Measurements from ENCODE around the gene NUP214.

The NUP214 gene

DNA sequence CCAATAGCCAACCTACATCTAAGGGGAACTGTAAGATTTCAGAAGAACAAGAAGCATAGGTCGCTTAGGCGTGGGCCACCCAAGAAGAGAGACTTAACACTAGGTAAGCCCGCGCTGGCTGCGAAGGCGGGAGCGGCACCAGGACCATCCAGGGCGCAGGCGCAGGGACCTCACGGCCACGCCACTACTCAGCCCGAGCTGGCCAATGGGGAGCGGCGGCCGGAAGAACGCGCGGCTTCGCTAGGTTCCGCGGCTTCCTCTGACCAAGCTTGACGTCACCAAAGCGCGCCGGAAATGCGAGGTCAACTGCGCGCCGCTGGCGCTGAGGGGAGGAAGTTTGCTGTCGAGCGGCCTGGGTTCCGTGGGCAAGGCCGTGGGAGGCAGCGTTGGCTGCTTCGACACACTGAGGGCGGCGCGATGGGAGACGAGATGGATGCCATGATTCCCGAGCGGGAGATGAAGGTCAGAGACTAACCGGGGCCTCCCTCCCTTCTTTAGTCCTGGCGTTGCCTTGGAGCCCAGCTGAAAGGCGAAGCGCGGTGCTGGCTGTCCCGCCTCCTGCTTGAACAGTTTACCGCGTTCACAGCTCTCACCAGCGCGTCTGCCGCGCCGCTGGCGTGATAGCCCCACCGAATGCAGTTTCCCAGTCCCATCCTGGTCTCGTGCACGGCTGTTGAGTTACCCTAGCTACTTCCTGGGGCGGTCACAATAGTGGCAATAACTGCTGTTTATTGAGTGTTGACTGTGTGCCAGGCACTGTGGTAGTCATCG lies at the start of gene NUP214:
TSS of gene NUP214 (plus strand) at position 299 of the 771 bp plus-strand sequence. CDS start at position 418, 119 bp downstream.
- peak; percentile 89 to 94 for DNase-seq (ENCODE audit: low read depth in 2 of 2)

- DNase-seq (ENCODE audit: low read depth in 2 of 2), result no peak
These were observed 48.8 kb upstream of the NUP214 start for GRCh38 chr9:131076347-131077195.

DNA sequence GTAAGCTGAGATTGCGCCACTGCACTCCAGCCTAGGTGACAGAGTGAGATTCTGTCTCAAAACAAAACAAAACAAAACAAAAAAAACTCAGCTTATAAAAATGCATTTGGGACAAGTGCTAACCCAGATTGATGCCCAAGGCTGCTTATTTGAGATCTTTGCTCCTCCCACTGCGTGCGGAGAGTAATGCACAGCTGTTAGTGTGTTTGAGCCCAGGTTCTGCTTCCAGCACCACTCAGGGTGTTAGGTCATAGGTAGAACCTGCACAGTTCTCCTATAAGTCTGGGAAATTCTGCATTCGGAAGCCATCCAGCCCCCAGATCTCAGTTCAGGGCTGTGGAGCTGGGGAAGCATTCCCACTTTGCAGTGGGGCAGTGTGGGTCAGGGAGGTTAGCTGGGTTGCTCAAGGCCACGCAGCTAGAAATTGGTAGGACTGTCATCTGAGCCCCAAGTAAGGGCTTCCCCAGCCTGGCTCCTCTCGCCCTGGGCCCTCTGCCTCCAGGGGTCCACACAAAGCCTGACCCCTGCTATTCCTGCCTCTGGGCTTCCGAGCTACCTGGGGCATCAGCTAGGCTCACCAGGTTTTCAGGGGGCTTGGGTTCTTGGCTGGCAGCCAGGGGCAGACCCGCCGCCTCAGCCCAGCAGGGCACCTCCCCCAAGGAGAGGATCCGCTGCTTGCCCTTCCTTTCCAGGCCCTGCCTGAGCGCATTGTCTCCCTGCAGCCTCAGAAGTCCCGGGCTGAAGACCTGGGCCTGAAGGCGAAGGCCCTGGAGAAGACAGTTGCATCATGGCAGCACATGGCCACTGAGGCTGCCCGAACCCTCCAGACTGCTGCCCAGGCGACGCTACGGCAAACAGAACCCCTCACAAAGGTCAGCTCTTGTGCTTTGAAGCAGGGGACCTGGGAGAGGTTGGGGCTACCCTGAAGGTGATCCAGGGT lies 46.7 kb upstream of the NUP214 start:
- no peak for DNase-seq (ENCODE audit: low read depth in 2 of 2)

DNA sequence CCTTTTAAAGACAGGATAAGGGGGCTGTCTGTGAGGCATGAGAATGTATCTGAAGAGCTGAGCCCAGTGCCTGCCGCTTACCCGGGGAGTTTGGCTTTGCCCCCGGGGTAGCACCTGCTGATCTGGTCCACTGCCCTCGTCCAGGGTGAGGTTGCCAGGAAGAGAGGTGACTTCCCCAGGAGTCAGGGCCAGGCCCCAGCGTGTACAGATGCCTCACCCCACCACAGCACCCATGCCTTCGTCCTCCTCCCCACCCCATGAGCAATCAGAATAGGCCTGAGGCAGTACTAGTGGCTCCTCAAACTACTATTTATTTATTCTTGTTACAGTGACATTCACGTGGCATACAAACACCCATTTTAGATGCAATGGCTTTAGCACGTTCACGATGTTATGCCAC lies 44.8 kb upstream of the NUP214 start:
- DNase-seq (ENCODE audit: low read depth in 2 of 2), result no peak

GRCh38 chr9:131081868-131082267 lies 43.5 kb upstream of the NUP214 start:
- DNase-seq (ENCODE audit: low read depth in 2 of 2), result no peak

DNA sequence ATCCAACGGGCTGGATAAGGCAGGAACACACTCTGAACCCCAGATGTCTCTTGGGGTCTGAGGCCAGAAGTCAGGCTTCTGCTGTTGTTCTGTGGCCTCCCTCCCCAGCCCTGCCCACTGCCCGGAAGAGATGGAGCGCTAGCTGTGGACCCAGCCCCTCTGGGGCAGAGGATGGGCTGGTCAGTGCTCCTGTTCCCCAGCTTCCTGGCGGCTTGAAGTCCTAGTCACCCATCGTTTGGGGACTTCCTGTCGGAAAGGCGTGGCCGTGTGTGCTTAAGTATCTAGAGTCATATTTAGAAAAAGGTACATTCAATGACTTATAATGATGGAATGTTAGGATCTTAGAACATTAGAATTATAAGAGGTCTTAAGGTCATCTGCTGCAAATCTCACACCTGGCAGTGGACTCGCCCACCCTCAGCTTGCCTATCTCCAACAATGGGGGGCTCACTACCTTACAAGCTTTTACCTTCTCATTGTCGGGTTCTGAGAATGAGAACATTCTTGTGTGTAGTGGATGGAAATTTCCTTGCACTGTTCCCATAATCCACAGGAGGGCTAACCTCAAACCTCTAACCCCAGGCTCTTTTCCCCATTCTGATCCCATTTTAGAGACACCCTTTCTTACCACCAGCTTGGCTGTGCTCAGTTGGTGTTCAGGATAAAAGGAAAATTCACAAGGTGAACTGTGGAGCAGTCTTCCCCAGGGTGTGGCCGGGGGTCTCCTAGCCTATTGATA lies 42.4 kb upstream of the NUP214 start:
- DNase-seq (ENCODE audit: low read depth in 2 of 2), result no peak

DNA sequence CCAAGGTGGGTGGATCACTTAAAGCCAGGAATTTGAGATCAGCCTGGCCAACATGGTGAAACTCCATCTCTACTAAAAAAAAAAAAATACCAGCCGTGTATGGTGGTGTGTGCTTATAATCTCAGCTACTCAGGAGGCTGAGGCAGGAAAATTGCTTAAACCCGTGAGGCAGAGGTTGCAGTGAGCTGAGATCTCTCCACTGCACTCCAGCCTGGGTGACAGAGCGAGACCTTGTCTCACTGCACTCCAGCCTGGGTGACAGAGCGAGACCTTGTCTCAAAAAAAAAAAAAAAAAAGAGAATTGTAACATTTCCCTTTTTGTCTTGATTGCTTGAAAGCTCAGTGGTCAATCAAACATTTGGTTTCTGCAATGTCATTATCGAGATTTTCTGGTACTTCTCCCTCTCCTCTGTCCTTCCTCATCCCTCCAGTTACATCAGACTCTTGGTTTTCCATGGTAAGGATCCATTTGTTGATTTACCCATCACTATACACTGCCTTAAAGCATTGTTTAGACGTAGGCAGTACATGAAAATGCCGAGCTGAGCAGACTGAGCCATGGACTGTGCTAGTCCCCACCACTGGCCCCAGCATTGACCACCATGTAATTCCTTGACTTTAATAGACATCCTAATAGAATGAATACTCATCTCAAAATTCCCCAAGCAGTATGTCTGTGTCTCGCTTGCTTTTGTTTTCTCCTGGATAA lies 40.6 kb upstream of the NUP214 start:
- DNase-seq (ENCODE audit: low read depth in 2 of 2), result no peak

GRCh38 chr9:131085370-131086122 lies 39.8 kb upstream of the NUP214 start:
- no peak for DNase-seq (ENCODE audit: low read depth in 2 of 2)

- no peak for DNase-seq (ENCODE audit: low read depth in 2 of 2)
These were observed 38.0 kb upstream of the NUP214 start for GRCh38 chr9:131087354-131087893.

DNA sequence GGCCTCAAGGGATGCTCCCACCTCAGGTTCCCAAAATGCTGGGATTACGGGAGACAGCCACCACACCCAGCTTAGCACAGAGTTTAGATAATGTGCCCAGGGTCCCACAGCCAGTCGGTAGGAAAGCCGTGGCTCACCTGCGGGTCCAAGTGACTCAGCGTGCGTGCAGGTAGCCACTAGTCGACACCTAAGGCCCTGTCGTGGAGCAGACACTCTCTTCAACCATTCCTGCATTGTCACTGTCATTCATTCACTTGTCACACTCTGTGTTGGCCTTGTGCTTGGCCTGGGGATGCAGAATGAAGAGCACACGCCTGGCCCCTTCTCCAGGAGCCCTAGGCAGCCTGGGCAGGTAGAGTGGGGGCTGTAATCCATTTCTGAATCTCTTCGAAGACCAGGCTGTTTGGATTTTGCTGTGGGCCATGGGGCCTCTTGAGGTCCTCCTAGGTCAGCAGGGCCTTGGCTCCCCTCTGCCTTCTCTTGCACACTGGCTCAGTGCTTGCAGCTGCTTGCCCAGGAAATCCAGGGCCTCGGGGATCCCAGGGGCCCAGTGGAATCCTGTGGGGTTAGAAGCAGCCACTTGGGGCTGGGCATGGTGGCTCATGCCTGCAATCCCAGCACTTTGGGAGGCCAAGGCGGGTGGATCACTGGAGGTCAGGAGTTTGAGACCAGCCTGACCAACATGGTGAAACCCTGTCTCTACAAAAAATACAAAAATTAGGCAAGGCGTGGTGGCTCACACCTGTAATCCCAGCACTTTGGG lies 35.2 kb upstream of the NUP214 start:
- DNase-seq (ENCODE audit: low read depth in 2 of 2), result no peak

GRCh38 chr9:131091352-131091992 lies 33.9 kb upstream of the NUP214 start:
- no peak for DNase-seq (ENCODE audit: low read depth in 2 of 2)

DNA sequence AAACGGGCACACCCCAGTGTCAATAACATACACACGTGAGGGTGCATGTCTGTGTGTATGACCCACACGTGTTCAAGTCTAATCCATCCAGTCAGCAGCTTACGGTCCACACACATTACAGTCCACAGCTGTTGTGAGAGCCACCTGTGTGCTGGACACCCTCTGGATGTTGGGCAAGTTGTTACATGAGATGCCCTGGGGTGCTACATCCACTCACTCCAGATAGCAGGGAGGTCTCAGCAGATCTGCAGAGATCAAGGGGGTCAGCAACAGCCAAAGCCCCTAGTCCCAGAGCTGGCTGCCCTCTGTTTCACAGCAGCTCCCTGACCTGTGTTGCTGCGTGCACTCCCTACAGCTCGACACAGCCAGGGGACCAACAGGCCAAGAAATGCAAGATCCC lies 33.4 kb upstream of the NUP214 start:
- DNase-seq (ENCODE audit: low read depth in 2 of 2), result no peak

DNA sequence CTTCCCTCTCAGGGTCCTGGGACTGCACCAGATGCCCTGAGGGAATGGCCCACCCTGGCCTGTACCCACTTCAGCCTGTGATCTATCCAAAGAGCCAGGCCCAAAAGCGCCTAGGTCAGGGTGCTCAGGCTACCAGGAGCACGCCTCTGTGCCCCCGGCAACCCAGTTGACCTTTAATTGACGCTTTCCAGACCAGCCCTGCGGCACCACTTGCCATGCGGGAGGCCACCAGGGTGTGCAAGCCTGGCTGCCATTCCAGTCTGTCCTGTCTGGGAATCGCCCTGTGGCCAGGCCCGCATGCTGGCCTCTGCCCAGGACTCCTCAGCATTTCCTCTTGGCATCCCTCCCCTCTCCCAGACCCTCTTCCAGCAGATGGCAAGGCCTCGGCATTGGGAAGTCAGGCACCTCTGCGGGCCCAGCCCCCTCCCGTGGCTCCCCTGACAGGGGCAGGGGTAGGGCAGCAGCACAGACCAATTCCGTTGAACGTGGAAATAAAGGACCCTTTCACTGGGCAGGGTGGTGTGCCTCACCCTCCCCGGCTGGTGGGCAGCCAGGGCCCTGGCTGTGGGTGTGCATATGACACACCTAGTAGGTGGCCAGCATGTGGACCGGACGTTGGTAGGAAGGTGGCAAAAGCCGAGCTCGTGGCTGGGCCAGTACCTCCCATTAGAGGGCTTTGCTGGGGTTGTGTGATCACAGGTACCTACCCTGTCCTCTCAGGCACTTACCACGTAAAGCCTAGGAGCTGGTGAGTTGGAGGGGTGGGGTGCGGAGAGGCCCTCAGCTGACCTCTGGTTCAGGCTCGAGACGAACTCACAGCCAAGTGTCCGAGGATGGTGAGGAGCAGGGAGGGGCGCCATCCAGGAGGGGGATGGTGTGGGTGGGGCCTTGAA lies 32.6 kb upstream of the NUP214 start:
- DNase-seq (ENCODE audit: low read depth in 2 of 2), result no peak

DNA sequence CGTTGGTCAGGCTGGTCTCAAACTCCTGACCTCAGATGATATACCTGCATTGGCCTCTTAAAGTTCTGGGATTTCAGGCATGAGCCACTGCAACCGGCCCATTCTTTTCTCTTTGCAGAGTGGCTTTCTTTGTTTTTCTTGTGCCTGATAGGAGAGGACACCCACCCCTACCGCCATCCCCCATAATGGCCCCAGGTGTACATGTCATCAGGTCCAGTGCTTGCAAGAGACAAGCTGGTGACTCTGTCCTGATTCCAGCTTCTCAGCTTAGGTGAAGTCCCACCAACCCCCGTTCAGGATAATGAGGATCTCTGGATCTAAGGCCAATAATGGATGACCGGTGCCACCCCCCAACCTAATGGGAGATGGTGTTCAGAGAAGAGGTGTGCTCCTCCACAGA lies 31.4 kb upstream of the NUP214 start:
- no peak for DNase-seq (ENCODE audit: low read depth in 2 of 2)

DNA sequence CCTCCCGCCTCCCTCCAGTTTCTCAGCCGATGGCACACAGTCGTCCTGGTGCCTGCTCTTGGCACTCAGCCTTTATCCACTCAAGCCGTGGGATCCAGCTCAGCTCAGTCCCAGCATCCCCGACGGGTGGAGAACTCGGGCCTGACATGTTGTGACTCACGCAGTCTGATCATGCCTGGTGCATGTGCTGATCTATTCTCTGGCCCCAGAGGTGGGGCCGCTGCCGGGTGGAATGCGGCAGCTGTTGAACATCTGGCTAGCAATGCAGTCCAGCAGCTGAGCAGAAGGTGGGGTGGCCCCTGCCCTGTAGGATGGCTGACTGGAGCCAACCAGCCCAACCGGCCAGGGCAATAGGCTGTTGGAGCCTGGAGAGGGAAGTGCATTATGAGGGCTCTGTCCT lies 30.8 kb upstream of the NUP214 start:
- DNase-seq (ENCODE audit: low read depth in 2 of 2), result peak; percentile 10 to 13

- no peak for DNase-seq (ENCODE audit: low read depth in 2 of 2)
These were observed 29.6 kb upstream of the NUP214 start for GRCh38 chr9:131095666-131096268.

Measured in fibroblast of skin of left biceps (primary cell).